Neutrophil (primary cell): Measurements from ENCODE around the gene LSM10.

Experiments used
- H3K27ac ChIP-seq: fragments of 200-600 bp; sonication (generic); 2 replicates; pipeline ENCODE4 v1.5.1; 2016; ENCODE audit warnings: mild to moderate bottlenecking, moderate library complexity
- H3K27me3 ChIP-seq: fragments of 200-600 bp; sonication (generic); 2 replicates; pipeline ENCODE4 v1.6.0; 2016; ENCODE audit warnings: mild to moderate bottlenecking
- H3K36me3 ChIP-seq: fragments of 200-600 bp; sonication (generic); 2 replicates; pipeline ENCODE4 v1.5.1; 2017
- H3K4me1 ChIP-seq, 2 experiments: fragments of 200-600 bp in 1 of 2; sonication (generic) in 1 of 2; 1 replicate in 1 of 2; 2 replicates in 1 of 2; pipeline versions ENCODE4 v1.5.1 to v1.6.1; 2013 to 2016; ENCODE audit warnings: low read depth in 1 of 2, low read length in 1 of 2, mild to moderate bottlenecking in 1 of 2, moderate library complexity in 1 of 2; ENCODE audit not compliant: control insufficient read depth in 1 of 2, insufficient read depth in 1 of 2
- H3K4me3 ChIP-seq, 2 experiments: fragments of 200-600 bp in 1 of 2; sonication (generic) in 1 of 2; 1 replicate in 1 of 2; 2 replicates in 1 of 2; pipeline ENCODE4 v1.5.1; 2013 to 2016; ENCODE audit warnings: low read depth in 1 of 2, low read length in 1 of 2, mild to moderate bottlenecking in 1 of 2, moderate library complexity in 1 of 2
- H3K9me3 ChIP-seq: fragments of 200-600 bp; sonication (generic); 2 replicates; pipeline ENCODE4 v1.5.1; 2016
- CTCF ChIP-seq: fragments of 200-600 bp; sonication (generic); IDR thresholded peaks from 2 replicates; pipeline ENCODE4 v1.5.1; 2016; ENCODE audit warnings: antibody characterized with exemption

LSM10 gene

DNA sequence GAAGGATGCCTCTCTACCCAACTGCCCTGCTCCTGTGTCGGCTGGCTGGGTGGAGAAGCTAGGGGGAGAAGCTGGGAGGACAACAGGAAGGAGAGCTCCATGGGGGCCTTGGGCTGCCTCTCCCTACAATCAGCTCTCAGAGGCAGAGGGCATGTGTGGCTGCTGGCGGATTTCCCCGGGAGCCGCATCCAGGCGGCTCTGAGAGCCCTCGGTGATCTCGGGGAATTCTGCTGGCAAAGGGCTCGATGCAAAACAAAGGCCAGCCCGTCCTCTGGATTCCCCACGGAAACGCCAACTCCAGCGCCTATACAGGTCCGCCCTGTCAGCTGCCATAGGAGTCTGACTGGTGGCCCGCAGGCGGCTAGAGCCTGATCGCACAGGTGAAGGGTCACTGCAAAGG lies 47.9 kb downstream of the LSM10 start:
- peaks cover 47 to 51% of the 10 kb centered on the region in 2 experiments for H3K4me1 ChIP-seq
- H3K27ac ChIP-seq: peak overlapping the region; percentile 99
- TF ChIP-seq CTCF: no peak
- peaks cover 91% of the 10 kb centered on the region for H3K36me3 ChIP-seq
- peak overlapping the region; percentile 4 to 50 for H3K4me3 ChIP-seq
- H3K9me3 ChIP-seq: no peaks in the 10 kb centered on the region
- no peaks in the 10 kb centered on the region for H3K27me3 ChIP-seq

DNA sequence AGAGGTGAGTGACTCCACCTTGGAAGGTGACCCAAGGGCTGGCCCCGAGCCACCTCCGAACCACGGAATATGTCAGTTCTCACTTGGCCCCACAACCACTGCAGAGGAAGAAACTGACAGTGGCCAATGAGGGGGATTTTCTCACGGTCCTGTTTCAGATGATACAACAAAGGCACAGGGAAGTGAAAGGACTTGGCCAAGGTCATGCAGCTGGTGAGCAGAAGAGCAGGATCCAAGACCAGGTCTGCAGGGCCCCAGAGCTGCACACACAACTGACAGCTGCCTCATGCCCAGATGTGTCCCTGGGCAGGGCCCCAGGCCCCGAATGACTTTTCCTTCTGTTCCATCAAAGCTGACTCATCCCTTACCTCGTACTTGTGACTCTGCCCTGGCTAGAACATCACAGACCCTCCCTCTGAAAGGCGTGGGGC lies 48.5 kb downstream of the LSM10 start:
- no peak for TF ChIP-seq CTCF
- H3K9me3 ChIP-seq: no peaks in the 10 kb centered on the region
- no peaks in the 10 kb centered on the region for H3K27me3 ChIP-seq
- H3K36me3 ChIP-seq: peaks cover 91% of the 10 kb centered on the region
- peaks cover 52 to 57% of the 10 kb centered on the region in 2 experiments for H3K4me1 ChIP-seq
- H3K4me3 ChIP-seq: peak overlapping the region; percentile 4 to 50
- peak overlapping the region; percentile 99 for H3K27ac ChIP-seq

DNA sequence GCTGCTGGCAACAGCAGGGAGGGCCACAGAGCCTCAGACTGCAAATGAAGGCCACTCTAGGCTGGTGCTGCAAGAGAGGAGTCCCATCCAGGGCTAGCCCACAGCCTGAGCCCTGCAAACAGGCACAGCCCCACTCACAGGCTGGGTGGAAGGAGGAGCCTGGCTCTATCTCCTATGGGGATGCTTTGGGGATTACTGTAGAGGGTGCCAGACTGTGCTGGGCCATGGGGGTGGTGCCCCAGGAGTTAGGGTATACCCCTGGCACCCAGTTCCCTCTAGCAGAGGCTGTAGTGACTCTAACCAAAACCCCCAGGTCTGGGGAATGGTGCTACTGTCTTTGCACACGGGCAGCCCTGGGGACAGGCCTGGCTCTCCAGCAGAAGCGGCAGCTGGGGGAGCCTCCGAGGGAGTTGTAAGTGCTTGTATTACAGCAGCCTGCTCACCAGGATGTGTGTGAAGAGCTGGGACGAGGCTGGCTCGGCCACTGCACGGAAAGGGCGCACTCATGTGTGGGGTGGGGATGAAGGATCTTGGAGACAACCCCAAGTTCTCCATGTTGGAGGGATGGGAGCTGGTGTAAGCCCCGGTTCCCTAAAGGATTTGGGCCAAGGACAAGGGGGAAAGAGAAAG lies 50.9 kb downstream of the LSM10 start:
- Histone ChIP-seq H3K36me3 (peaks cover 91% of the 10 kb centered on the region), H3K4me1 (peaks cover 70 to 71% of the 10 kb centered on the region in 2 experiments), H3K9me3 (no peaks in the 10 kb centered on the region), H3K4me3 (no peak overlapping the region), H3K27me3 (no peaks in the 10 kb centered on the region), H3K27ac (peak overlapping the region; percentile 59)
- no peak for TF ChIP-seq CTCF

DNA sequence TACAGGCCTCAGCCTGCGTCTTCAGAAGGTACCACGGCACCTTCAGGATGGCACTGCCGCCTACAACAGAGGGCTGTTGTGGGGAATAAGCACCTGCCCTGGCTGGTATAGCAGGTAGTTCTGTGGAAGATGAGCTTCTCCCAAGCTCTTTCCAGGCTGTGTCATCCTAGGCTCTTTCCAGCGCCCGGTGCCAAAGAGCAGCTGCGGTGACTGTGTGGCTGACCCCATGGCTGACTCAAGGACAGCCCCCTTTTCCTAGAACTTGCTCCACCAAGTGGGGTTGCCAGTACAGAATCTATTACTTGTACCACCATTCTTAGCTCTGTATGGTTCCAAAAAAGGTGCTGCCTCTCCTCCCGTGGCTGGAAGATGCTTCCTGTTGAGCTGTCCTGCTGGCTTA lies 52.4 kb downstream of the LSM10 start:
- no peaks in the 10 kb centered on the region for H3K9me3 ChIP-seq
- H3K36me3 ChIP-seq: peaks cover 93% of the 10 kb centered on the region
- no peak for TF ChIP-seq CTCF
- H3K27ac ChIP-seq: peak overlapping the region; percentile 88
- H3K4me1 ChIP-seq: peaks cover 56 to 60% of the 10 kb centered on the region in 2 experiments
- no peaks in the 10 kb centered on the region for H3K27me3 ChIP-seq
- H3K4me3 ChIP-seq: no peak overlapping the region

DNA sequence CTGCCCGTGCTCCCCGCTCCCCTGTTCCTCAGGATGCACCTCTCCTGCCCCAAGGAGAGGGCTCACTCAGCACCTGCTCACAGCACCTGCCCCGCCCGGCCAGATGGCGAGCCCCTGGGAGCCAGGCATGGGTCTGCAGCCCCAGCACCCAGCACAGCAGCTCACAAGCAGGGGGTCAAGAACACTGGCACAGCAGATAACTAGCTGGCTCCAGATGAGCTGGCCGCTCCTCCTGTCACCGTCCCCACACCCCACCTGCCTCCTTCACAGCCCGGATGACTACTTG lies 53.4 kb downstream of the LSM10 start:
- TF ChIP-seq CTCF: no peak
- no peaks in the 10 kb centered on the region for H3K27me3 ChIP-seq
- H3K36me3 ChIP-seq: peaks cover 94% of the 10 kb centered on the region
- H3K4me3 ChIP-seq: no peak overlapping the region
- peaks cover 56 to 60% of the 10 kb centered on the region in 2 experiments for H3K4me1 ChIP-seq
- H3K9me3 ChIP-seq: no peaks in the 10 kb centered on the region
- H3K27ac ChIP-seq: peak overlapping the region; percentile 88
